Fibroblast of lung (primary cell): Measurements from ENCODE around the gene TMEM232. TPM values are rescaled to one million over a fixed set of nuclear protein-coding genes. Genes with fewer than 3 reads are reported as not detected.

ENCODE experiments used
- DNase-seq, 2 donors: peaks; one replicate each; pipeline versions ENCODE4 v3.0.0 to v3.0.0-alpha.2; 2010; ENCODE audit warnings: low read depth in 2 of 2
- H2AFZ ChIP-seq: 2 replicates; pipeline ENCODE4 v1.5.1; 2012; ENCODE audit warnings: low read length, control low read depth, inconsistent platforms
- H3K27ac ChIP-seq: 2 replicates; pipeline ENCODE4 v1.5.1; 2011; ENCODE audit warnings: low read length, control low read depth; ENCODE audit not compliant: insufficient read depth
- H3K27me3 ChIP-seq: 2 replicates; pipeline ENCODE4 v1.5.1; 2011; ENCODE audit warnings: mild to moderate bottlenecking, low read length; ENCODE audit not compliant: control insufficient read depth, insufficient read depth
- H3K36me3 ChIP-seq: 2 replicates; pipeline ENCODE4 v1.5.1; 2011; ENCODE audit warnings: low read length; ENCODE audit not compliant: control insufficient read depth, insufficient read depth
- H3K4me1 ChIP-seq: 2 replicates; pipeline ENCODE4 v1.5.1; 2011; ENCODE audit warnings: low read length; ENCODE audit not compliant: control insufficient read depth, insufficient read depth; ENCODE audit errors: extremely low read depth
- H3K4me2 ChIP-seq: 2 replicates; pipeline ENCODE4 v1.5.1; 2011; ENCODE audit warnings: low read length, control low read depth; ENCODE audit not compliant: insufficient read depth; ENCODE audit errors: extremely low read depth
- H3K4me3 ChIP-seq, 4 experiments: fragments of 200-600 bp in 1 of 4; sonication (generic) in 1 of 4; replicated peaks in 1 of 4; 2 replicates each; pipeline ENCODE4 v1.5.1; 2011 to 2016; ENCODE audit warnings: low read length in 4 of 4, low read depth in 3 of 4, mild to moderate bottlenecking in 3 of 4, control low read depth in 2 of 4, inconsistent platforms in 1 of 4, mixed read lengths in 1 of 4; ENCODE audit not compliant: insufficient read depth in 1 of 4; ENCODE audit errors: control extremely low read depth in 1 of 4
- H3K79me2 ChIP-seq: 2 replicates; pipeline ENCODE4 v1.5.1; 2012; ENCODE audit warnings: mild to moderate bottlenecking, low read length, inconsistent platforms; ENCODE audit not compliant: control insufficient read depth, insufficient read depth
- H3K9ac ChIP-seq: 2 replicates; pipeline ENCODE4 v1.5.1; 2011; ENCODE audit warnings: mild to moderate bottlenecking, low read length, control low read depth; ENCODE audit not compliant: insufficient read depth
- H3K9me3 ChIP-seq: 2 replicates; pipeline ENCODE4 v1.5.1; 2012; ENCODE audit warnings: low read depth, low read length; ENCODE audit not compliant: control insufficient read depth, insufficient read depth
- H4K20me1 ChIP-seq: 2 replicates; pipeline ENCODE4 v1.5.1; 2011; ENCODE audit warnings: low read length; ENCODE audit not compliant: control insufficient read depth, insufficient read depth; ENCODE audit errors: extremely low read depth
- CTCF ChIP-seq, 2 donors: IDR thresholded peaks in 1 of 2; conservative IDR thresholded peaks in 1 of 2; 1 replicate in 1 of 2; 2 replicates in 1 of 2; pipeline ENCODE4 v1.5.1; 2011 to 2012; ENCODE audit warnings: low read length in 2 of 2, control low read depth in 1 of 2, inconsistent platforms in 1 of 2, low read depth in 1 of 2, mild to moderate bottlenecking in 1 of 2
- EZH2 ChIP-seq: IDR thresholded peaks from 2 replicates; pipeline ENCODE4 v1.5.1; 2012; ENCODE audit warnings: low read length, control low read depth, mild to moderate bottlenecking; ENCODE audit errors: missing control alignments
- polyA plus RNA-seq, 2 donors: library from polyadenylated mRNA; depleted of rRNA in 1 of 2; stranded (reverse) in 1 of 2; unstranded in 1 of 2; fragments of >200 nt; gene quantifications; 2 replicates each; pipeline ENCODE4 v1.2.1, GENCODE V29; 2011 to 2012; ENCODE audit warnings: missing spikeins in 1 of 2
- total RNA-seq: library from RNA; depleted of rRNA; stranded (reverse); fragments of >200 nt; gene quantifications from 2 replicates; pipeline ENCODE4 v1.2.1, GENCODE V29; 2014

TMEM232 gene
- total and polyA plus RNA-seq, 2 donors (not counting 1 experiment from before 2014, with no cell fraction given) = 2.0 to 5.6 TPM

- no peak for DNase-seq
- H3K4me3 ChIP-seq = no peak overlapping the region
- no peaks in the 10 kb centered on the region for H3K4me1 ChIP-seq
- TF ChIP-seq EZH2 = no peak
- no peak for TF ChIP-seq CTCF (conservative IDR thresholded peaks at IDR 0.05 in 1 of 2, IDR thresholded peaks at IDR 0.05 in 1 of 2; ENCODE audit: low read depth in 1 of 2, low read length in 2 of 2)
- no peaks in the 10 kb centered on the region for H4K20me1 ChIP-seq
- H3K27ac ChIP-seq = no peak overlapping the region
- no peaks in the 10 kb centered on the region for H3K9me3 ChIP-seq
- no peaks in the 10 kb centered on the region for H3K36me3 ChIP-seq
- no peaks in the 10 kb centered on the region for H3K79me2 ChIP-seq
- no peak overlapping the region for H2AFZ ChIP-seq
- no peak overlapping the region for H3K9ac ChIP-seq
- no peaks in the 10 kb centered on the region for H3K27me3 ChIP-seq
- no peak overlapping the region for H3K4me2 ChIP-seq
Measured at GRCh38 chr5:110440058-110440457, 286.4 kb downstream of the TMEM232 start.

DNA sequence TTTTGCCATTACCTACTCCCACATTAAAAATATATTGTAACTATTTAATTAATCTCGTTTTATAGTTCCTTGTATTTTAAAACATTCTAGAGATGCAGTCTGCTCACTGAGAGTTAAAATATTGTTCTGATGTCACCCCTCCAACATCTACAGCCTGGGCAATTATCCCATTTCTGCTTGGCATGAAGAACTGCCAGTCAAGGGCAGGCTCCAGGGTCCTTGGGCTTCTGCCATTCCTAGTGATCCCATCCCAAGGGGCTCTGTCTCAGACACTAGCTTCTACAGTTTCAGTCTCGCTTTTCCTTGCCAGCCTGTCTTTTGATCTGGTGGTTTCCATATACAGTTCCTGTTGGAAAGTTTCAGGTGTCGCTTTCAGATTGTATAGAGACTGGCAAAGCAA is 287.2 kb downstream of the TMEM232 start:
- Histone ChIP-seq H3K27me3 (no peaks in the 10 kb centered on the region), H3K4me1 (no peaks in the 10 kb centered on the region), H2AFZ (no peak overlapping the region), H3K36me3 (no peaks in the 10 kb centered on the region), H3K27ac (no peak overlapping the region), H3K4me2 (no peak overlapping the region), H3K4me3 (no peak overlapping the region), H3K9ac (no peak overlapping the region), H4K20me1 (no peaks in the 10 kb centered on the region), H3K9me3 (no peaks in the 10 kb centered on the region), H3K79me2 (no peaks in the 10 kb centered on the region)
- TF ChIP-seq CTCF (conservative IDR thresholded peaks at IDR 0.05 in 1 of 2, IDR thresholded peaks at IDR 0.05 in 1 of 2; ENCODE audit: low read depth in 1 of 2, low read length in 2 of 2) = no peak
- TF ChIP-seq EZH2 = no peak
- no peak for DNase-seq

GRCh38 chr5:110435207-110435606 is 291.3 kb downstream of the TMEM232 start:
- TF ChIP-seq EZH2 (no peak), CTCF (conservative IDR thresholded peaks at IDR 0.05 in 1 of 2, IDR thresholded peaks at IDR 0.05 in 1 of 2; ENCODE audit: low read depth in 1 of 2, low read length in 2 of 2) (no peak)
- H3K27me3 ChIP-seq = no peaks in the 10 kb centered on the region
- no peak overlapping the region for H2AFZ ChIP-seq

More at GRCh38 chr5:110435207-110435606, 291.3 kb downstream of the TMEM232 start:
- no peak for DNase-seq
- Histone ChIP-seq H3K4me2 (no peak overlapping the region), H3K9me3 (no peaks in the 10 kb centered on the region), H3K4me3 (no peak overlapping the region), H4K20me1 (no peaks in the 10 kb centered on the region), H3K36me3 (no peaks in the 10 kb centered on the region), H3K79me2 (no peaks in the 10 kb centered on the region), H3K27ac (no peak overlapping the region), H3K4me1 (no peaks in the 10 kb centered on the region), H3K9ac (no peak overlapping the region)
